Subcutaneous adipose tissue (tissue), 4 donors: ENCODE data around the gene CCDC171. TPM values are rescaled to one million over a fixed set of nuclear protein-coding genes. Genes with fewer than 3 reads are reported as not detected.

Source experiments
- total RNA-seq, 4 donors: library from RNA; depleted of rRNA; stranded (reverse); fragments of >200 nt; gene quantifications; one replicate each; pipeline ENCODE4 v1.1.0, GENCODE V29; 2016
- TF ChIP-seq, protein P1 (sequence below): fragments of 450-650 bp; IDR thresholded peaks from one replicate; pipeline ENCODE4 v1.5.1; 2016; ENCODE audit warnings: low read depth, mild to moderate bottlenecking, control low read depth, antibody characterized with exemption, moderate library complexity

Gene CCDC171
- total RNA-seq, 4 donors from 2014 or later, result 2.9 to 3.8 (median 3.6) TPM

- TF ChIP-seq, protein P1, sequence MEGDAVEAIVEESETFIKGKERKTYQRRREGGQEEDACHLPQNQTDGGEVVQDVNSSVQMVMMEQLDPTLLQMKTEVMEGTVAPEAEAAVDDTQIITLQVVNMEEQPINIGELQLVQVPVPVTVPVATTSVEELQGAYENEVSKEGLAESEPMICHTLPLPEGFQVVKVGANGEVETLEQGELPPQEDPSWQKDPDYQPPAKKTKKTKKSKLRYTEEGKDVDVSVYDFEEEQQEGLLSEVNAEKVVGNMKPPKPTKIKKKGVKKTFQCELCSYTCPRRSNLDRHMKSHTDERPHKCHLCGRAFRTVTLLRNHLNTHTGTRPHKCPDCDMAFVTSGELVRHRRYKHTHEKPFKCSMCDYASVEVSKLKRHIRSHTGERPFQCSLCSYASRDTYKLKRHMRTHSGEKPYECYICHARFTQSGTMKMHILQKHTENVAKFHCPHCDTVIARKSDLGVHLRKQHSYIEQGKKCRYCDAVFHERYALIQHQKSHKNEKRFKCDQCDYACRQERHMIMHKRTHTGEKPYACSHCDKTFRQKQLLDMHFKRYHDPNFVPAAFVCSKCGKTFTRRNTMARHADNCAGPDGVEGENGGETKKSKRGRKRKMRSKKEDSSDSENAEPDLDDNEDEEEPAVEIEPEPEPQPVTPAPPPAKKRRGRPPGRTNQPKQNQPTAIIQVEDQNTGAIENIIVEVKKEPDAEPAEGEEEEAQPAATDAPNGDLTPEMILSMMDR, result no peak
Observed at GRCh38 chr9:15837079-15837679, 284.3 kb downstream of the CCDC171 start.

GRCh38 chr9:15842051-15842450 is 289.2 kb downstream of the CCDC171 start:
- TF ChIP-seq, protein P1, result no peak

GRCh38 chr9:15843316-15843715 is 290.5 kb downstream of the CCDC171 start:
- TF ChIP-seq, protein P1, result no peak

DNA sequence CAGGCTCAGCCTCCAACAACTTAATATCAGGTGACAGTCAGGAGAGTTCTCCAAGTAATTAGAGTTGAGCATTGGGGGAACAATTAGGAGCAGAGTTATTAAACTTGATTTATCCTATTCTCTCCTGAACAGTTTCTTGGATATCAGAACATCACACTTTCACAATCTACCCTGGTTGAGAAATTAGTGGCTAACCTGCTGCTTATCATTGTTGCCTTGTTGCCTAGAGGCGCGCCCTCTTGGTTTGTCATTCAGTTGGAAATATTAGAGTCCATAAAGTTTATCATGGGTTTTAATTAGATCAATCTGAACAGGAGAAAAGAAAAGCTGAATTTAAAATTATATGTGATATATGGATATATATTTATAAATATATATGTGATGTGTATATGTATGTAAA is 291.1 kb downstream of the CCDC171 start:
- TF ChIP-seq, protein P1, result no peak

- TF ChIP-seq, protein P1, result no peak
Observed at GRCh38 chr9:15846611-15847010, 293.8 kb downstream of the CCDC171 start.

DNA sequence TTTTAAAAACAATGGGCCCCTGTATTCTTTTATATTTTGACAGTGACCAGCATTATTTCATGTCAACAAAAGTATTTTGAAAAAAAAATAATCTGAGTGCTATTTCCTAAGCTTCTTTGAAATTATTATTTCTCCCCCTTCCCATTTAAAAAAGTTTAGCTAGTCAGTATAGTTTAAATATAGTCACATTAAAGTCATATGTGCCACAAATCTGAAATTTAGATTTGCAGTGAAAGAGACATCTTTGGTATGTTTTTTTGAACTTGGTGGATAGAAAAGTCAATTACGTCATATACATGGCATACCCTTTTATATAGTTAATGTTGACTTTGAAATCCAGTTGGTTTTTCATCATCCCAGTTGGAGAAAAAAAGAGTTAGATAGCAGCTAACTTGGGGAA is 297.0 kb downstream of the CCDC171 start:
- TF ChIP-seq, protein P1, result no peak

- TF ChIP-seq, protein P1, result no peak
Observed at GRCh38 chr9:15851766-15852165, 298.9 kb downstream of the CCDC171 start.
